ENCODE data around the gene KLHL40. TPM values are rescaled to one million over a fixed set of nuclear protein-coding genes. Genes with fewer than 3 reads are reported as not detected.

Gene KLHL40, protein sequence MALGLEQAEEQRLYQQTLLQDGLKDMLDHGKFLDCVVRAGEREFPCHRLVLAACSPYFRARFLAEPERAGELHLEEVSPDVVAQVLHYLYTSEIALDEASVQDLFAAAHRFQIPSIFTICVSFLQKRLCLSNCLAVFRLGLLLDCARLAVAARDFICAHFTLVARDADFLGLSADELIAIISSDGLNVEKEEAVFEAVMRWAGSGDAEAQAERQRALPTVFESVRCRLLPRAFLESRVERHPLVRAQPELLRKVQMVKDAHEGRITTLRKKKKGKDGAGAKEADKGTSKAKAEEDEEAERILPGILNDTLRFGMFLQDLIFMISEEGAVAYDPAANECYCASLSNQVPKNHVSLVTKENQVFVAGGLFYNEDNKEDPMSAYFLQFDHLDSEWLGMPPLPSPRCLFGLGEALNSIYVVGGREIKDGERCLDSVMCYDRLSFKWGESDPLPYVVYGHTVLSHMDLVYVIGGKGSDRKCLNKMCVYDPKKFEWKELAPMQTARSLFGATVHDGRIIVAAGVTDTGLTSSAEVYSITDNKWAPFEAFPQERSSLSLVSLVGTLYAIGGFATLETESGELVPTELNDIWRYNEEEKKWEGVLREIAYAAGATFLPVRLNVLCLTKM
- not detected in 5 replicates for total RNA-seq (2022; extraction: Qiagen RNA extraction)

GRCh38 chr3:42685363-42685881 is at the start of gene KLHL40:
Gene KLHL40 (plus strand): TSS chr3:42685537. CDS start chr3:42685619, 82 bp downstream.

DNA sequence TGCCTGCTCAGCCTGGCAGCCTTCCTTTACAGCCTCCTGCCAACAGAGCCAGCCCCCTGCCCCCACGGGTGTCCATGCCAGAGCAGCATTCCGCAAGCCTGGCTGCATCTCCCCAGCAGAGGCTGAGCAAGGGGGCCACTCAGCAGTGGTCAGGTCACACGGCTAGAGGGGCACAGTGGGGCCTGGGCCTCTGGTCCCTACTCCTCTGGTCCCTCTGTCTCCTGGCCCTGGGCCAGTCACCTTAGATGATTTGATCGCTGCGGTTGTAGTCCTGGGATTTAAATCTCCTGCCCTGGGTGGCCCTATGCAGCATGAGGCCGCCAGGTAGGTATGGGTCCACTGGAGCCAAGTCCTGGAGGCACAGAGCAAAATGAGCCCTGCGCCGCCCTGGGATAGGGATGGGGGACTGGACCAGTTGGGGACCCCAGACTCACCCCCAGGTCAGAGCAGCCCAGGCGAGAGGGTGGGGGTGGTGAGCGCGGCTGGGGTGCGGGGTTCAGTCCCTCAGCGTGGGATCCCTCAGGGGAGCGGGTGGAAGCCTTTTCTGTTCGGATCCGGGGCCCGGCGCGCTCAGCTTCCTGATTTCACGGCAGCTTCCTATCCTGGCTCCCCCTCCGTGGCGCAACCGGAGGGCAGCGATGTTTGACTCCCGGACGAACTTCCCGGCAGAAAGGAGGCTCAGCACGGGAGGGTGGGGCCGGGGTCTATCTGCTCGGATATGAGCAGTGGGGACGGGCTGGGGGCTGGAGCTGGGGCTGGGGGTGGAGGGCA is 31.6 kb upstream of the KLHL40 start, which contains the start of gene ZBTB47:
TSS of gene ZBTB47 (plus strand) at position 138 of the 771 bp plus-strand sequence. CDS start 4,659 bp downstream, outside the sequence.

DNA sequence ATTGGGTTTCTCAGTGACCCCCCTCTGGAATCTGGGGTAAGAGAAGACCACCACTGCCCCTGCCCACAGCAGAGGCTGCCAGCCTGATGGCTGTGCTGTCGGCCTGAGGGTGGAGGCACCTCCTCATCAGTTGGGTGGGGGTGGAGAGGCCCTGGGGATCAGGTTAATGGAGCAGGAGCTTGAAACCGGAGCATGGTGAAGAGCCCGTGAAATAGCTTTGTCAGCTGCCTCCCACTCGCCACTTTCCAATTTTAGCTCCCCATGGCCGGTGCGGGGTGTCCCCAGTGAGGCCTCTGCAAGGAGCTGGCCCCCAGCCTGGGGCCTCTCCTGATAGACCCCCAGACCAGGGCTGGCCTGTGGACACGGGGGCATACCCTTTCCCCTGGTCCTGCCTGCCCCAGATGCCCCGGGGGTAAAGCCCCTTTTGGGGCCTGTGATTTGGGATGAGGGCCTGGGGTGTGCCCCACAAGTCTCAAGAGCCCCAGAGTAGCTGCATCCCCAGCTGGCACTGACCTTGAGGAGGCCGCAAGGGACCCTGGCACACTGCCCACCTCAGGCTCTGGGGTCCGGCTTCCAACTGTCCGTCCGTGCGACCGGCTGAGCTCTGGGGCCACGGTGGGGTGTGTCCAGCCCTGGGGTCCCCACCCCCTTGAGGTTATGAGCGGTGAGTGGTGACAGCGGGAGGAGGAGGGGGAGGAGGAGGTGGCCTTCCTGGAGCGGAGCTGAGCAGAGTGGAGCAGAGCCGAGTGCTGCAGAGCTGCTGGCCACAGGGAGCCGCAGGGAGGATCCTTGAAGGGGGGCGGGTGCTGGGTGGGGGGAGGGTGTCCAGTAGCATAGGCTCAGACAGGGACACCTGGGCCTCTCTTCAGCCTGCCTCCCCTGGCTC is 17.0 kb downstream of the KLHL40 start, which contains the start of gene HHATL:
TSS of gene HHATL (minus strand) at position 733 of the 886 bp plus-strand sequence. CDS start 1,972 bp downstream, outside the sequence.

Other genes with a start within 250 kb of the KLHL40 start
- gene VIPR1, start 182.9 kb upstream of the KLHL40 start, total RNA-seq (2022; extraction: Qiagen RNA extraction): 0.83 to 1.3 TPM (median 1.2 TPM) in 5 replicates
- gene SEC22C, start 103.6 kb upstream of the KLHL40 start, total RNA-seq (2022; extraction: Qiagen RNA extraction): 27.8 to 35.2 TPM (median 34.5 TPM) in 5 replicates
- 16.3 to 18.5 TPM (median 17.7 TPM) in 5 replicates for gene SS18L2, start 94.7 kb upstream of the KLHL40 start, total RNA-seq (2022; extraction: Qiagen RNA extraction)
- gene NKTR, start 84.9 kb upstream of the KLHL40 start, total RNA-seq (2022; extraction: Qiagen RNA extraction): 8.6 to 13.1 TPM (median 10.3 TPM) in 5 replicates
- 5.0 to 7.1 TPM (median 6.4 TPM) in 5 replicates for gene ZBTB47, start 31.8 kb upstream of the KLHL40 start, total RNA-seq (2022; extraction: Qiagen RNA extraction)
- gene HHATL, start 17.3 kb downstream of the KLHL40 start, total RNA-seq (2022; extraction: Qiagen RNA extraction): not detected in 5 replicates
- 0.30 to 0.74 TPM (median 0.41 TPM) in 5 replicates for gene CCDC13, start 87.7 kb downstream of the KLHL40 start, total RNA-seq (2022; extraction: Qiagen RNA extraction)
- gene HIGD1A, start 119.0 kb downstream of the KLHL40 start, total RNA-seq (2022; extraction: Qiagen RNA extraction): 69.9 to 95.7 TPM (median 75.4 TPM) in 5 replicates
- 0.09 to 0.22 TPM in 2 of 5 replicates, not detected in the others for gene ACKR2, start 123.9 kb downstream of the KLHL40 start, total RNA-seq (2022; extraction: Qiagen RNA extraction)
- not detected in 5 replicates for gene CYP8B1, start 190.3 kb downstream of the KLHL40 start, total RNA-seq (2022; extraction: Qiagen RNA extraction)
- not detected in 5 replicates for gene ZNF662, start 220.6 kb downstream of the KLHL40 start, total RNA-seq (2022; extraction: Qiagen RNA extraction)